Neuronal stem cell (in vitro differentiated cells): Measurements from ENCODE around the gene PLAAT4.

Experiments
- DNase-seq: peaks from one replicate; pipeline ENCODE4 v3.0.0-alpha.2; 2013; ENCODE audit warnings: low spot score
- H2AFZ ChIP-seq: one replicate; pipeline ENCODE4 v1.6.1; 2013; ENCODE audit warnings: mild to moderate bottlenecking, low read length, inconsistent platforms
- H2AK5ac ChIP-seq: 2 replicates; pipeline ENCODE4 v1.6.1; 2013; ENCODE audit warnings: low read depth, mild to moderate bottlenecking, inconsistent platforms, low read length, moderate library complexity, mixed read lengths
- H2BK120ac ChIP-seq: 2 replicates; pipeline ENCODE4 v1.6.1; 2013; ENCODE audit warnings: low read depth, mild to moderate bottlenecking, inconsistent platforms, low read length, moderate library complexity, mixed read lengths
- H2BK12ac ChIP-seq: one replicate; pipeline ENCODE4 v1.6.1; 2013; ENCODE audit warnings: low read length, inconsistent platforms
- H2BK15ac ChIP-seq: 2 replicates; pipeline ENCODE4 v1.6.1; 2013; ENCODE audit warnings: mild to moderate bottlenecking, low read length, inconsistent platforms, mixed read lengths
- H2BK5ac ChIP-seq: one replicate; pipeline ENCODE4 v1.6.1; 2013; ENCODE audit warnings: inconsistent platforms, mild to moderate bottlenecking, low read length, moderate library complexity
- H3K14ac ChIP-seq: one replicate; pipeline ENCODE4 v1.6.1; 2013; ENCODE audit warnings: low read length, inconsistent platforms
- H3K18ac ChIP-seq: 2 replicates; pipeline ENCODE4 v1.6.1; 2013; ENCODE audit warnings: low read length, inconsistent platforms
- H3K23ac ChIP-seq: 2 replicates; pipeline ENCODE4 v1.6.1; 2013; ENCODE audit warnings: low read depth, mild to moderate bottlenecking, mixed read lengths, low read length, inconsistent platforms; ENCODE audit not compliant: poor library complexity
- H3K27ac ChIP-seq: replicated peaks from 3 replicates; pipeline ENCODE4 v1.5.1; 2013; ENCODE audit warnings: low read length, inconsistent platforms
- H3K27me3 ChIP-seq, 3 experiments: 2 replicates each; pipeline ENCODE4 v1.6.1; 2013; ENCODE audit warnings: low read length in 3 of 3, mild to moderate bottlenecking in 2 of 3, inconsistent platforms in 1 of 3, low read depth in 1 of 3, mixed read lengths in 1 of 3, moderate library complexity in 1 of 3; ENCODE audit not compliant: control insufficient read depth in 3 of 3, insufficient read depth in 3 of 3
- H3K36me3 ChIP-seq, 2 donors: replicated peaks in 1 of 2; 2 replicates each; pipeline ENCODE4 v1.6.1; 2013; ENCODE audit warnings: low read length in 2 of 2; ENCODE audit not compliant: control insufficient read depth in 2 of 2, insufficient read depth in 2 of 2
- H3K4ac ChIP-seq: 2 replicates; pipeline ENCODE4 v1.6.1; 2013; ENCODE audit warnings: inconsistent platforms, mild to moderate bottlenecking, low read length, moderate library complexity
- H3K4me1 ChIP-seq, 2 donors: 1 replicate in 1 of 2; 2 replicates in 1 of 2; pipeline ENCODE4 v1.6.1; 2013; ENCODE audit warnings: low read length in 2 of 2, low read depth in 1 of 2; ENCODE audit not compliant: control insufficient read depth in 2 of 2, insufficient read depth in 1 of 2
- H3K4me2 ChIP-seq: one replicate; pipeline ENCODE4 v1.6.1; 2013; ENCODE audit warnings: mild to moderate bottlenecking, low read length, inconsistent platforms; ENCODE audit not compliant: insufficient read depth, poor library complexity, severe bottlenecking
- H3K4me3 ChIP-seq, 2 donors: 2 replicates each; pipeline ENCODE4 v1.5.1; 2013; ENCODE audit warnings: low read length in 2 of 2, mild to moderate bottlenecking in 2 of 2, inconsistent platforms in 1 of 2, moderate library complexity in 1 of 2
- H3K79me1 ChIP-seq: one replicate; pipeline ENCODE4 v1.6.1; 2013; ENCODE audit warnings: low read depth, mild to moderate bottlenecking, inconsistent platforms, low read length, moderate library complexity
- H3K9ac ChIP-seq: one replicate; pipeline ENCODE4 v1.6.1; 2013; ENCODE audit warnings: mild to moderate bottlenecking, low read depth, low read length, inconsistent platforms; ENCODE audit not compliant: poor library complexity
- H3K9me3 ChIP-seq, 2 donors: replicated peaks in 1 of 2; 2 replicates each; pipeline versions ENCODE3 to v1.6.1; 2013; ENCODE audit warnings: low read length in 2 of 2, mild to moderate bottlenecking in 2 of 2, inconsistent platforms in 1 of 2, low read depth in 1 of 2, mixed read lengths in 1 of 2, moderate library complexity in 1 of 2; ENCODE audit not compliant: control insufficient read depth in 2 of 2, insufficient read depth in 1 of 2
- H4K8ac ChIP-seq: one replicate; pipeline ENCODE4 v1.6.1; 2013; ENCODE audit warnings: low read depth, mild to moderate bottlenecking, inconsistent platforms, low read length, moderate library complexity
- H4K91ac ChIP-seq: one replicate; pipeline ENCODE4 v1.6.1; 2013; ENCODE audit warnings: low read length, low read depth, mild to moderate bottlenecking, inconsistent platforms; ENCODE audit not compliant: poor library complexity
- WGBS, 2 donors: extraction: QIAGEN DNeasy Blood & Tissue Kit; methylation state at CpG; one replicate each; pipeline ENCODE4 v1.1.7; 2013; ENCODE audit warnings: missing lambda C conversion rate in 2 of 2, mixed read lengths in 1 of 2; ENCODE audit not compliant: insufficient read length in 2 of 2, insufficient replicate concordance in 1 of 2; ENCODE audit errors: extremely low coverage in 2 of 2; 5-methylcytosine and 5-hydroxymethylcytosine counted together

The PLAAT4 gene

DNA sequence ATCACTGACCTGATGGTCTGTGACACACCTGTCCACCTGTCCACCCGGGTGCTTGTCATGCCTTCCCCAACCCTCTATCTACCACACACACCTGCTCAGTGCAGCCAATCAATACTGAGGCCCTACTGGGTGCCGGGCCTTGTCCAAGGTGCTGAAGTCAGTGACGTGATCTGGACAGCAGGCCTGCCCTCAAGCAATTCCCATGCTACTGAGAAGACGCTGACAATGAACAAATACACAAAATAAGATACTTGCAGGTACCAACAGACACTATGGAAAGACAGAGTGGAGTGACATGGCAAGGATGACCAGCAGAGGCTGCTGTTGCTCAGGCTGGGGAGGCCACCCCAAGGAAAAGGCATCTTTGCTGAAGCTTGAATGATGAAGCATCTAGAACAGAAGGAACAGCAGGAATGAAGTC is 56.4 kb downstream of the PLAAT4 start:
- WGBS, 2 donors, result no CpG with 5 or more reads among the region's 4 CpGs
- H3K4ac ChIP-seq, result no peak overlapping the region

DNA sequence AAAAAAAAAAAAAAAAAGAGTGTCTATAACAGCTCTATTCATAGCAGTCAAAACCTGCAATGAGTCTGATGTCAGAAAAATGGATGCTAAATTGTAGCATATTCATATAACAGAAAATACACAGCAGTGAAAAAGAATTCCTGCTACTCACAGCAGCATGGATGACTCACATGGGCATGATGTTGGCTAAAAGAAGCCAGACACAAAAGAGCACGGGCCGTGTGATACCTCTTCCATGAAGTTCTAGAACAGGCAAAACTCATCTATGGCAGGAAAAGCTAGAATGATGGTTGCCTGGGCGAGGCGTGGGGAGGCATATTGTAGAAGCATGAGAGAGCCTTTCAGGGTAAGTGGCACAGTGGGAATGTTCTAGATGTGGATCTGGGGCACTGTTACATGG is 58.7 kb downstream of the PLAAT4 start:
- Histone ChIP-seq H3K9me3 (peaks cover 0 to 3% of the 10 kb centered on the region in 2 donors), H3K18ac (no peak overlapping the region), H2BK15ac (no peak overlapping the region), H2AFZ (no peak overlapping the region), H3K4me1 (no peaks in the 10 kb centered on the region), H3K4me3 (no peak overlapping the region), H3K23ac (no peak overlapping the region), H2BK12ac (no peak overlapping the region), H3K36me3 (no peaks in the 10 kb centered on the region), H3K9ac (no peak overlapping the region), H3K27me3 (no peaks in the 10 kb centered on the region), H4K8ac (no peak overlapping the region), H3K27ac (no peak overlapping the region), H2AK5ac (no peak overlapping the region), H3K4me2 (no peak overlapping the region), H4K91ac (no peak overlapping the region), H3K14ac (no peak overlapping the region), H3K4ac (no peak overlapping the region), H2BK120ac (no peak overlapping the region), H3K79me1 (no peaks in the 10 kb centered on the region), H2BK5ac (no peak overlapping the region)
- DNase-seq, result no peak
- WGBS, 2 donors, result no CpG with 5 or more reads among the region's 4 CpGs

More for the DNA sequence above, 56.4 kb downstream of the PLAAT4 start:
- no peak overlapping the region for H3K4me3 ChIP-seq
- no peaks in the 10 kb centered on the region for H3K36me3 ChIP-seq
- no peaks in the 10 kb centered on the region for H3K27me3 ChIP-seq
- no peak overlapping the region for H3K14ac ChIP-seq
- no peaks in the 10 kb centered on the region for H3K4me1 ChIP-seq
- DNase-seq, result no peak
- no peak overlapping the region for H4K8ac ChIP-seq
- H2BK12ac ChIP-seq, result no peak overlapping the region
- no peak overlapping the region for H2BK120ac ChIP-seq
- H3K79me1 ChIP-seq, result no peaks in the 10 kb centered on the region
- H3K9ac ChIP-seq, result no peak overlapping the region
- H4K91ac ChIP-seq, result no peak overlapping the region
- H2BK15ac ChIP-seq, result no peak overlapping the region
- H3K27ac ChIP-seq, result no peak overlapping the region
- no peak overlapping the region for H3K18ac ChIP-seq
- peak overlapping the region; percentile 45 for H2AFZ ChIP-seq
- no peak overlapping the region for H2AK5ac ChIP-seq
- peaks cover 0 to 3% of the 10 kb centered on the region in 2 donors for H3K9me3 ChIP-seq
- no peak overlapping the region for H3K4me2 ChIP-seq
- H3K23ac ChIP-seq, result no peak overlapping the region
- no peak overlapping the region for H2BK5ac ChIP-seq
